Uterine smooth muscle cell (primary cell): ENCODE results near the gene NOP56. TPM values are rescaled to one million over a fixed set of nuclear protein-coding genes. Genes with fewer than 3 reads are reported as not detected.

Experiments
- total RNA-seq: library from RNA; depleted of rRNA; stranded (reverse); fragments of >200 nt; gene quantifications from 2 replicates; pipeline ENCODE4 v1.2.3, GENCODE V29; 2014

NOP56 gene
- 146 and 205 TPM in 2 replicates for total RNA-seq

DNA sequence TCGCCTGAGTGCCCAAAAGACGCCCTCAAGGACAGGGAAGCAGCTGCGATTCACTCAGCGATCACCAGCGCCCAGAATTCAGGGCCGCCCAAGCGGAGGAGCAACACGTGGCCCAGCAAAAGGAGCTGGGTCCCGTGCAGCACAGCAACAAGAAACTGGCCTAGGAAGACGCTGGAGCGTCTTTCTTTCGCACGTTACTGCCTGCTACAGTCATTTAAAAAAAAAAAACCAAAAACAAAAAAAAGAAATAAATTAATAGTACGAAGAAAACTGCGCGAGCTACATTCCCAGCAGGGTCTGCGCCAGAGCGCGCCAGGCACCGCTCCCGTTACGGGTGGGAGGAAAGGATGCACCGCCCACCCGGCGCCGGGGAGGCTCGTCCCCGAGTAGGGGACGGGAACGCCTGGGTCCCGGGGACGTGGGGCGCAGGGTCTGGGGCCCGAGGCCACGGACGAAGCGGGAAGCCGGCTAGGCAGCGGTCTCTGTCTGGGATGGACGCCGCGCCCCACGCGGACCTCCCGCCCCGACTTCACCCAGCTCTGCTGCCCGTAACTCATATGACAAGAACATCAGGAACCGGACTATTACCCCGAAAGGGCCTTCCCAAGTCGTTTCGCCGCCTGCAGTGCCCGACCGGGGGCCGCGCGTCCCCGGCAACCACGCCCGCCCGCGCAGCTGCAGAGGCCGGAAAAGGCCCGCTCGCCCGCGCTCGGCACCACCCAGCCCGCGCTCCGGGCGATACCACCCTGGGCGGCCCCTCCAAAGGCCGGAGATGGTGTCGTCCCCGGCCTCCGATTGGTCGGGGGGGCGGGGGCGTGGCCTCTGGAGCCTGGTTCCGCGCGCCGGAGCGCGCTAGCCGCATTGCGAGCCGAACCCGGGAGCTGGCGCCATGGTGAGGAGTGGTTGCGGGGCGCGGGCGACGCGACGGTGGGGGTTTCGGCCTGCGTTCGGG lies at the start of gene NOP56:
NOP56 (plus strand) TSS at position 861 of the 952 bp plus-strand sequence; CDS start at position 890, 29 bp downstream.

DNA sequence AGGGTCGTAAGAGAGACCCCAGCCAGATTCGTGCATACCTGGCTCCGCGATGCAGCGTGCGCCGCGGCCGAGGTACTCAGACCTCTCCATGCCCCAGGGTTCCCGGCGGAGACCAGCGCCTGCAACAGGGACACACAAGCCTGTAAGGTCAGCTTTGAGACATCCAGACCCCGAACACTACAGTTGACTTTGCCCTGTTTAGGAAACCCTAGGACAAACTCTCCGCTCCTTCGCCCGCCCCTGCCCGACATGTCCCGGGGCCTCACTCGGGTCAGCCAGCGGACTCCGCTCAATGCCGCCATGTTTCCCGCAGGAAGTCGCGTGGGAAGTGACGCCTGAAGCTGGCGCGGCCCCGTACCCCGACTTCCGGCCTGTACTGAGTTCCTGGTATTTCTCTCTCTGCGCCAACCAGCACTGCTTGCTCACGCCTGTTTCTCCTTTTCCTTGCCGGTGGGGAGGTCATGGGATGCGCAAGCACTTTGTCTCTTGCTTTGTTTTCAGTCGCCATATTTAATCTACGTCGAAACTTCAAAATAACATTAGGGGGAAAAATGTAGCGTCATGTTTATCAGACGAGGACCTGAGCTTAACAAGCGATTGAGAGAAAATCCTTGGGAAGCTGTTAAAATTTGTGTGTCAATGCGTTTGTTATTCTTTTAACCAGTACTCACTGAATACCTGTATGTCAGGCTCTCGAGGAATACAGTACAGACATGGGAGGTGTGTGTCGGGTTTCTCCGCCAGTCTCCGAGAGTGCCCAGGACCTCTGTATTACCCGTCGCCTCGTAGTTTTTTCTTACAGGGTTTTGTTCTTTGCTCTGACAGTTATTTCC lies 11.7 kb downstream of the NOP56 start, which contains the start of gene IDH3B:
IDH3B (minus strand) TSS at position 330 of the 833 bp plus-strand sequence; CDS start at position 302, 28 bp downstream.

GRCh38 chr20:2692036-2692885 lies 39.8 kb downstream of the NOP56 start, which contains the start of gene EBF4:
Gene EBF4, plus strand, starts transcription at chr20:2692780. Its CDS starts 866 bp downstream, at chr20:2693646.

Other genes with a start within 250 kb of the NOP56 start
- 150 and 345 TPM in 2 replicates for gene SNRPB, start 181.8 kb upstream of the NOP56 start, total RNA-seq
- 12.7 and 14.7 TPM in 2 replicates for gene ZNF343, start 143.7 kb upstream of the NOP56 start, total RNA-seq
- gene TMC2, start 116.1 kb upstream of the NOP56 start, total RNA-seq, result not detected in 2 replicates
- 87.4 and 137 TPM in 2 replicates for gene IDH3B, start 11.6 kb downstream of the NOP56 start, total RNA-seq
- gene EBF4, start 40.1 kb downstream of the NOP56 start, total RNA-seq, result 1.2 and 4.1 TPM in 2 replicates
- gene CPXM1, start 148.0 kb downstream of the NOP56 start, total RNA-seq, result 3.5 and 4.8 TPM in 2 replicates
- gene C20orf141, start 162.4 kb downstream of the NOP56 start, total RNA-seq, result not detected in 2 replicates
- not detected in 2 replicates for gene TMEM239, start 163.7 kb downstream of the NOP56 start, total RNA-seq
- gene PCED1A, start 188.0 kb downstream of the NOP56 start, total RNA-seq, result 22.2 and 34.0 TPM in 2 replicates
- 59.4 and 68.6 TPM in 2 replicates for gene VPS16, start 188.1 kb downstream of the NOP56 start, total RNA-seq
- gene PTPRA, start 220.8 kb downstream of the NOP56 start, total RNA-seq, result 25.3 and 25.6 TPM in 2 replicates